GM18909 (cell line): ENCODE measurements around the gene ZNF536.

Experiments
- ATAC-seq: cut with Tn5 transposase; IDR thresholded peaks from one replicate; pipeline ENCODE4 v1.9.1; 2021; ENCODE audit warnings: mild to moderate bottlenecking; ENCODE audit not compliant: unreplicated experiment, poor library complexity

The ZNF536 gene

GRCh38 chr19:30516531-30516930, 144.3 kb downstream of the ZNF536 start:
- ATAC-seq: no peak

DNA sequence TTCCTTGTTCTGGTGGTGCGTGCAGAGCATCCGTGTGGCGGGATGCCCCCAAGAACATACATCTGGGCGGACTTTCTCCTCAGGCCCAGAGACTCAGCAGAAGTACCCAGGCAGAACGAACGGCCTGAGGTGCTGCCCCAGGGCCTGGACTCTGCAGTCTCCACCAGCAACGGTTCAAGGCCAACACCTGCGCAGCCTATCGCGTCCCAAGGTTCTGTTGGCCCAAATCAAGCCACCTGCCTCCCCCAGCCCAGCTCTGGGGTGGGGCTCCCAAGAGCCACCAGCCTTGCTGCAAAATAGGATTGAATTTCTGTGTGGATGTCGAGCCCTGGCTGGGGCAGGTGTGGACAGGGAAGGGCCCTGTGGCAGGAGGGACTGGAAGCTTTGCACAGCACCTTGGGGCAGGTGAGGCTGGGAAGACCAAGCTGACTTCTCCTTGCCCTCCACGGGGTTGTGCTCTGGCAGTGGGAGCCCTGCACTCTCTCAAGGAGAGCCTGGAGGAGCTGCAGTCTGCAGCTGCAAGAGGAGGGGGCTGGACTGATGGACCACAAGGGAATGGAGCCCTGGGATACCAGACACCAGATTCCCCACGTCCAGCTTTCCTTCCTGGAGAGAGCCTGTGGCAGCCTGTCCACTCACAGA, 146.9 kb downstream of the ZNF536 start:
- ATAC-seq: no peak

DNA sequence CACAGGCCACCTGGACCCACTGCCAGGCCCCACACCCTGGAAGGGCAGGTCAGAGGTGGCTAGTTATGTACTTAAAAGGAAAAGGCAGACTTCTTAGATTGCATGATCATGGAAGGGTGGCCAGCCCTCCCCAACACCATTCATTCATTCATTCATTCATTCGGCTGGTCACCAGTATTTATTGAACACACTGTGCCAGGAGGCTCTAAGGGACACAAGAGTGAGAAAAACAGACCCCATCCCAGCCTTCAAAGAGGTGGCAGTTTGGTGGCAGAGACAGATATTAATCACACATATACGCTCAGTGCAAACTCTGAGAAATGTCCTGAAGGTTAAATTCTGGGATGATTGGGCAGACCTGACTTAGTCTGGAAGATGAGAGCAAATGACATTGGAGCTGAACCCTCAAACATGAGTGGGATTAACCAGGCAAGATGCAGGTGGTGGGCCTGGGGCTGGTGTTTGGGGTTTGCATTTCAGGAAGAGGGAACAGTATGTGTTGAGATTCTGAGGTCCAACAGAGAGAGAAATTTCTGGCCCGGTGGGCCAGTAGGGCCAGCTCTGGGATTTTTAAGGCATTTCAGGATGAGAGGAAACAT, 147.5 kb downstream of the ZNF536 start:
- no peak for ATAC-seq

DNA sequence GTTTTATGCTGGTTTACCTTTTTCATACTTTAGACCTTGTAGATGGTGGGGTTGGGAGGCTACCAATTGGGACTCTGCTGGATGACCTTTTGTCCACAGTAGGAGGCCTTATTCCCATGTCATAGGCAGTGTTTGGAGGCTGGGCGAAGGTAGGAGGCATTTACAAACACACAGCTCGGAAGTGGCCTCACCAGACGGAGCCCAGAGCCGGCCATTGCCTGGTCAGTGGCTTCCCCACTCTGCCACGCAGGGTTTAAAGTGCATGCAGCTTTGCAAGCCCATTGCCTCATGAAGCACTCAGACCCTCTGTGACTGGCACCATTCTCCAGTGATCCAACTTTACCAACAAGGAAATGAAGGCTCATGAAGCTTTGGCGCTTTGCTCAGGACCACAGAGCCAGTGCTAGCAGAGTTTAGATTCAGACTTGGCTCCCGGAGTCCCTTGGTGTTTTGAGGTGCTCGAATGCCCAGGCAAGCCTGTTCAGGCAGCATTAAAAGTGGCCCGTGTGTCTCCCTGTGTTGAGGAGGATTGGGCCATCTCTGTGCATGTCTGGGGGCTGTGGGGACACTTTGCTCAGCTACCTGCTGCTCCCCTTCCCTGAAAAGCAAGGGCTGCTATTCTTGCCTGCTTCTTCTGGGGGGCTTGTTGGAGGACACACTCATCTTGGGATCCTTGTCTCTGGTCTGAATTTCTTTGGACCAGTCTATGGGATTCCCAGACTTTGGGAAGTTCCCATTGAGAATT, 148.7 kb downstream of the ZNF536 start:
- ATAC-seq: no peak

DNA sequence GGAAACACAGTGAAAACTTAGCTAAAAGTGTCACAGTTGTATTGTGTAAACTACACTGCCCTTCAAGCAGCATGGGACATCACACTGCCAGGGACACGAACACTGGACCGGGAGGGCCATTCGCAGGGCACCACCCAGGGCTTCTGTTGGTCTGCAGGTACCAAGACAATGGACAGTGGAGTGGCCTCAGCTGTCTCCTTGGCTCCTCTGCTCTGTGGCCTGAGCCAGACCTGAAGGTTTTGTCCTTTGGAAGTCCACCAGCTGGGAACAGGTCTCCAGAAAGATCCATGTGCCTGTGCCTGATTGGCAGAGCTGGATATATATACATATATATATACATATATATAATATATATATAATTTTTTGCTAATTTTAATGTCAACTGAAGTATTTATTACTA, 149.8 kb downstream of the ZNF536 start:
- ATAC-seq: no peak

- no peak for ATAC-seq
Observed at GRCh38 chr19:30522341-30522740, 150.2 kb downstream of the ZNF536 start.

DNA sequence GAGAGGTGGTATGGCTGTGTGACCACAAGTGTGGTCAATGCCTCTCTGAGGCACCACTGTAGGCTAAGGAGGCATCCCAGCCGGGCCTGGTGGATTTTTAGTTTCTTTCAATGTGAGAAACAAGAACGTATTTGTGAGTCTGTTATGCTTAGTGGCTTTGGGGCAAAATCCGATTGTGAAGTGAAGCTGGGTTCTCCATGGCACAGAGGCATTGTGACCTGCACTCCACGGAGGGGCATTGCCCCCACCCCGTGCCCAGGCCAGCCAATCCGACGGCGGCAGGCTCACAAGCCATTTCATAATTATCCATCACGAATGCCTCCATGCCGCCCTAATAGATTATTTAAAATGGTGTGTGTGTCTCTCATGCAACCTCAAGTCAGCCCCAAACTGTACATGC, 151.6 kb downstream of the ZNF536 start:
- ATAC-seq: no peak

GRCh38 chr19:30525383-30525782, 153.2 kb downstream of the ZNF536 start:
- ATAC-seq: no peak

DNA sequence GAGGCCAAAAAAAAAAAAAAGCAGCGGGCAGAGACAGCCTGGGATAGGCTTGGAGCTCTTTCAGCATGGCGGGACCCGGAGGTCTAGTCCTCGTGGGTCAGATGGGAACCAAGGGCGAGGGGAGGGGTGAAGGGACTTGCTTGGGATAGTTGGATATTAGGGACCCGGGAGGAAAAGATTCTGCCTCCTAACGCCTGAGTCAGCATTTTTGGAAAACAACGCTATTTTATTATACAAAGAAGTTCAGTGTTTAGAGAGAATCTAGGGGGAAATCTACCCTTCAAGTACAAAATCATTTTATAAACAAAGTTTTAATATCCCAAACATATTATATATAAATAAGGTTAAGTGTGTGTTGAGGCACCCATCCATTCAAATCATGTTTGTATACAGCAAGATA, 156.7 kb downstream of the ZNF536 start:
- ATAC-seq: no peak

GRCh38 chr19:30529876-30530275, 157.7 kb downstream of the ZNF536 start:
- ATAC-seq: no peak

DNA sequence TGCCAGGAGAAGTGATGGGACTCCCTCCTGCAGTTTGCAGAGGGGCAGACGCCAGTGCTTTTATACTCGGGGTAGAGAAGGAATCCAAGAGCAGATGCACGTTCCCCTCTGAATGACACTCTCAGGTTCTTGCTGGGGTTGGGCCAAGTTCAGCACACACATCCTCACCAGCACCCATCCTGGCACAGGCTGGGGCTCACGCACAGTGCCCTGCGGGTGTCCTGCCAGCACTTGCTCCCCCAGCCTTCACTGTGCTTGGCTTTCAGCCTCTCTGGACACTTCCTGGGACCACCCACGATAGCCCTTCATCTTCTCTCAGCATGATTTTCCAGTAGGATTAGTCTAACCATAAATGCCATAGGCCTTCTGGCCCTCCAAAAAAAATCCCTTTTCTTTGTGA, 158.6 kb downstream of the ZNF536 start:
- ATAC-seq: no peak

DNA sequence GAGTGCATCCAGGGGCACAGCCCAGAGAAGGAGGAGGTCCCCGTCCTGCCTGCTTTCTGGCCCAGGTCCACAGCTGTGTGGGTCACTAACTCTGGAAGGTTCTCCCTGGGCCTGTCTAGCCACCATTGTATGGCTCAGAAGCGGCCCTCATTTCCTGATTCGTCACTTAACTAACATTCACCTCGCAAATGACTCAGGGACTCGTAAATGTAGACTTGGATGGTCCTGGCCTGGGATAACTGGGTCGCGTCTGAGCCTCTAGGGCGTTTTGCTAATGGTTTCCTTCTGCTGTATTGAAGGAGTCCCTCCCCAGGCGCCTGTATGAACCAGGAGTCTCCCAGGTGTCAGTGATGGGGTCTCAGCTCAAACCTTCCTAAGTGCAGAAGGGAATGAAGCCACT, 162.8 kb downstream of the ZNF536 start:
- ATAC-seq: no peak

DNA sequence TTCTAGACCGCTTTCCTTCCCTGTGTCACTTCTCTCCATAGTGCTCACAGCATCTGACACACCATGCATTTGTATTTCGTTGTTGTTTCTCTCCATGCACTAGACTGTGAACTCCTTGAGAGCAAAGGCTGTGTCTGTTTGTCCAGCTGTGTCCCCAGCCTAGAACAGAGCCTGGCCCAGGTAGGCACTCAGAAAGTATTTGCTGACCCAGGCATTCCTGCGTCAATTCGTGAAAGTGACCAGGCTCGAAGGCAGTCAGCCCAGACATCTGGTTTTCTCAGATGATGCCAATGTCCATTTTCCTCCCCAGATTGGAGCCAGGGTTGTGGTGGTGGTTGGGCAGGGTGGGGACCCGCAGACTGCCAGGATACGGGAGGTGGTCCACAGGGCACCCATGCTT, 164.8 kb downstream of the ZNF536 start:
- no peak for ATAC-seq

DNA sequence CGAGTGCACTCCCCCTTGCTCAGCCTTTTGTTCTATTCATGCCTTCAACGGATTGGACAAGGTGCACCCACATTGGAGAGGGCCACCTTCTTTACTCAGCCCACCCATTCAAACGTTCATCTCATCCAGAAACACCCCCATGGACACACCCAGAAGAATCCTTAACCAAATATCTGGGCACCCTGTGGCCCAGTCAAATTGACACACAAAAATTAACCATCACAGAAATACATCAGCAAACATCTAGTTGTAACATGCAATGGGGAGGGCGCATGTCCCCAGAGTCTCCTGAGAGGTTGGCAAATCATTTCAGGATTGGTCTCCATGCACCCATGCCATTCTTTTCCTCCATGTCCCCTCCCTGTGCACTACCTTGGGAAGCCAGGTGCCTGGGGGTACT, 167.1 kb downstream of the ZNF536 start:
- ATAC-seq: no peak

DNA sequence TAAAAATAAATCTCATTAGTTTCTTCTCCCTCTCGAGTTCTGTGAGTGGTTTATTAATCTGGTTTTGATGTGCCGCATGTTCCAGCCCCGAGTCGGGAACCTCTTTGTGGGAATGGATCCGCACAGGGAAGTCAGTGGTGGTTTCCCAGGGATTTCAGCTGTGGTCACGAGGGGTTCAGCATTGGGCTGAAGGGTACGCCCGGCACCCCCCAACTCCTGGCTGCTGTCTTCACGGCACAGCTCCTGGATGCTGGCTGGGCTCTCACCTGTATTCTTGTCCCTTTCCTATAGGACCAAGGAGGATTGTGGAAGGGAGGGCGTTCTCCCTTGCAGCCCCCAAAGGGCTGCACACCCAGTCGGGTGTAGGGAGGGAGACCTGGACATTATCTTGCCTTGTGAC, 167.8 kb downstream of the ZNF536 start:
- no peak for ATAC-seq

DNA sequence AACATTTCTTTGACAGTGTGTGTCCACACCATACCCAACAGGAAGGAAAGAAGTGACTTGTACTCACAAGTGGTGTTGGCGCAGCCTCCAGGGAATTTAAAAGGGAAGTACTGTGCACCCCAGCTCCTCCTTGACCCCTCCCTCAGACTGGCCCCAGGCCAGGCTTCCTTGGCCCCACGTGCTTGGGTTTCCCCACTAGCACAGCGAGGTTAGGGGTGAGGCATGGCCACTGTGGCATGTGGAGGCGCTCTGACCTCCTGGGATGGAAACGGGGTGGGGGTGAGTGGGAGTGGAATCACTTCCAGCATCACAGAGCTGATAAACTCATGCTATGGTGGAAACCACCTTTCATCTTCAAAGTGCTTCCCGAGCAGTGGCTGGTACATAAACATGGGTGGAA, 168.6 kb downstream of the ZNF536 start:
- no peak for ATAC-seq

GRCh38 chr19:30541575-30541974, 169.4 kb downstream of the ZNF536 start:
- ATAC-seq: no peak

DNA sequence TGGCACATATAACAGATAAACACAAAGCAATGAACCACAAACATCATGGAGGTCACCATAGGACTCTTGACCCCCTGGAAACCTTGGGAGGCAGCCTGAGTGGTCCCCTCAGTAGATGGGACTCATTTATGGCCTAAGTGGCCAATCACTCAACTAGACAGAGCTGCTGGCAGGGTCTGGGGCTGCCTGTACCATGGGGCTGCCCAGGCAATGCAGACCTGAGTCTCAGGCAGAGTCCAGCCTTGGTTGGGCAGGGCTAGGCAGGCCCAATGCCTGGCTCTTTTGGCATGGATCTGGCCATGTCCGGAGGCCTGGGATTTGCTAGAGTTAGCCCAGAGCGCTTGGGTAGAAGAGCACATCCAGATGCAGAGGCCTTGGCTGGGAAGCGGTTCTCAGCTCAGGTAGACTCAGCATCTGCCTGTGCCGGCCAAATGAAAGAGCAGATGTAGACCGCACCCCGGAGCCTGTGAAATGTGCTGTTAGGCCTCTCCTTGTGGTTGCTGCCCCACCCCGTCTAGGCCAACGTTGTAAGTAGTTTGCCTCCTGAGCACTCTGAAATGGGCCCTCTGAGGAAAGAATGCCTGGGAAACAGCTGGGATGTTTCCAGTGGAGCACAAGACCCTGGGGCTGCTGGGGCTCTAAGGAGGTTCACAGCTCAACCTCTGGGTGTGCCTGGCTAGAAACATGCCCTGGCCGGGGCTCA, 171.2 kb downstream of the ZNF536 start:
- no peak for ATAC-seq

DNA sequence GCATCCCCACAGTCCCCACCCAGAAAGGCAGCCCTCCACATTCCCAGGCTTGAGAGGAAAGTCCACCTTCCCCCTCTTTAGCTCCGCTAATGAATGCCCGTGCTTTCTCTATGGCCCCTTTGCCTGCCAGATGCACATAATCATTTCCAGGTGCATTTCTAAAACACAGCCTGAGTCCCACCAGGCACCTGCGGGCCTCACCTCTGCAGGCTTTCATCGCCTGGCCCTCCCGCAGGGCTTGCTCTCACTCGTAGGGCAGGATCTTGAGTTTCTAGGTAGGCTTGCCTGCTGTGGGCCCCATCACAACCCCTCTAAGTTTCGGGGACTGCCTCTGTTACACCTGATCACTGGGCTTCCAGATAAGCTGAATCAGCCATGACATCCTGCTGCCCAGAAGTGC, 173.6 kb downstream of the ZNF536 start:
- ATAC-seq: no peak

- ATAC-seq: no peak
Observed at GRCh38 chr19:30546332-30546731, 174.1 kb downstream of the ZNF536 start.

GRCh38 chr19:30547246-30547645, 175.1 kb downstream of the ZNF536 start:
- ATAC-seq: no peak
